HCT116 (cell line): Measurements from ENCODE around the gene NUMB.

Source experiments
- TCF7L2 ChIP-seq: IDR thresholded peaks from 2 replicates; pipeline ENCODE4 v1.7.0; 2011; ENCODE audit warnings: borderline replicate concordance, inconsistent platforms; ENCODE audit not compliant: insufficient read depth, insufficient read length; ENCODE audit errors: extremely low read depth
- TF ChIP-seq, protein P1 (sequence below), 3 experiments: fragments of 200-600 bp in 1 of 3; sonication (generic) in 1 of 3; IDR thresholded peaks in 2 of 3; conservative IDR thresholded peaks in 1 of 3; 2 replicates each; pipeline ENCODE4 v1.5.1; 2012 to 2017; ENCODE audit warnings: low read depth in 2 of 3, low read length in 2 of 3, antibody characterized with exemption in 1 of 3, borderline replicate concordance in 1 of 3, control low read depth in 1 of 3, mild to moderate bottlenecking in 1 of 3, mixed read lengths in 1 of 3, mixed run types in 1 of 3, moderate library complexity in 1 of 3; ENCODE audit not compliant: insufficient read depth in 1 of 3

DNA sequence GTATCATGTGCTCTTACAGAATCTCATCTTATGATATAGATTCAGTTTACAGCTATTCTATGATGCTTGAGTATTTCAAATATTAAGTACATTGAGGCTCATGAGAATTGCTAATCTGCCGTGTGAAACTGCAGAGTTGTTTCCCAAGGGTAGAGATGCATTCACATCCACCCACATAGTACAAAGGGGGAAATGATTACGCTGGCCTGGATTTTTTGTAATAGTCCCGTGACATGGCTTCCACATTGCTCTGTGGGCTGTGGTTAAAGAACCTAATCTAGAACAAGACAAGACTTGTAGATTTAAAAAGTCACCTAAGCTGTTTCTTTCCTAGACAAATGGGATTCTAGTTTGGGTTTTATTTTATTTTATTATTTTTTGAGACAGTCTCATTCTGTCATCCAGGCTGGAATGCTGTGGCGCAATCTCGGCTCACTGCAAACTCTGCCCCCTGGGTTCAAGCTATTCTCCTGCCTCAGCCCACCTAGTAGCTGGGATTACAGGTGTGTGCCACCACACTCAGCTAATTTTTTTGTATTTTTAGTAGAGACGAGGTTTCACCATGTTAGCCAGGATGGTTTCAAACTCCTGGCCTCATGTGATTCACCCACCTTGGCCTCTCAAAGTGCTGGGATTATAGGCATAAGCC is 19.4 kb upstream of the NUMB start:
- no peak for TF ChIP-seq TCF7L2
- TF ChIP-seq, protein P1, sequence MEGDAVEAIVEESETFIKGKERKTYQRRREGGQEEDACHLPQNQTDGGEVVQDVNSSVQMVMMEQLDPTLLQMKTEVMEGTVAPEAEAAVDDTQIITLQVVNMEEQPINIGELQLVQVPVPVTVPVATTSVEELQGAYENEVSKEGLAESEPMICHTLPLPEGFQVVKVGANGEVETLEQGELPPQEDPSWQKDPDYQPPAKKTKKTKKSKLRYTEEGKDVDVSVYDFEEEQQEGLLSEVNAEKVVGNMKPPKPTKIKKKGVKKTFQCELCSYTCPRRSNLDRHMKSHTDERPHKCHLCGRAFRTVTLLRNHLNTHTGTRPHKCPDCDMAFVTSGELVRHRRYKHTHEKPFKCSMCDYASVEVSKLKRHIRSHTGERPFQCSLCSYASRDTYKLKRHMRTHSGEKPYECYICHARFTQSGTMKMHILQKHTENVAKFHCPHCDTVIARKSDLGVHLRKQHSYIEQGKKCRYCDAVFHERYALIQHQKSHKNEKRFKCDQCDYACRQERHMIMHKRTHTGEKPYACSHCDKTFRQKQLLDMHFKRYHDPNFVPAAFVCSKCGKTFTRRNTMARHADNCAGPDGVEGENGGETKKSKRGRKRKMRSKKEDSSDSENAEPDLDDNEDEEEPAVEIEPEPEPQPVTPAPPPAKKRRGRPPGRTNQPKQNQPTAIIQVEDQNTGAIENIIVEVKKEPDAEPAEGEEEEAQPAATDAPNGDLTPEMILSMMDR (IDR thresholded peaks at IDR 0.05 in 2 of 3, conservative IDR thresholded peaks at IDR 0.05 in 1 of 3; ENCODE audit: borderline replicate concordance in 1 of 3, insufficient read depth in 1 of 3, low read depth in 2 of 3, low read length in 2 of 3): no peak
